ENCODE data around the gene MAGI1.

DNA sequence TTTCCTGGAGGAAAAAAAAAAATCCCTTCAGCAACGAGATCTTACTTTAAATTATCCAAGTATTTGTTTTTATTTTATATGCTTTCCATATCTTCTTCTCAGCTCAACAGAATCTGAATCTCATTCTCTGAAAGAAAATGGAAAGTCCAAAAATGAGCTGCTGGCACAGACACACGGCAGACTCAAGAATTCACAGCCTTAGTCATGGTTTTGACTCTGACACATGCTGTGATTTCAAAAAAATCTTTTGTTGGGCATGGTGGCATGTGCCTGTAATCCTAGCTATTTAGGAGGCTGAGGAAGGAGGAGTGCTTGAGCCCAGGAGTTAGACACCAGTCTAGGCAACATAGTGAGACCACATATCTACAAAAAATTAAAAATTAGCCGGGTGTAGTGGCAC, 565.0 kb downstream of the MAGI1 start:
- TF ChIP-seq POLR2A (IDR thresholded peaks at IDR 0.05) (no peak), POLR2AphosphoS5 (IDR thresholded peaks at IDR 0.05) (no peak)
- TF ChIP-seq, protein P1, sequence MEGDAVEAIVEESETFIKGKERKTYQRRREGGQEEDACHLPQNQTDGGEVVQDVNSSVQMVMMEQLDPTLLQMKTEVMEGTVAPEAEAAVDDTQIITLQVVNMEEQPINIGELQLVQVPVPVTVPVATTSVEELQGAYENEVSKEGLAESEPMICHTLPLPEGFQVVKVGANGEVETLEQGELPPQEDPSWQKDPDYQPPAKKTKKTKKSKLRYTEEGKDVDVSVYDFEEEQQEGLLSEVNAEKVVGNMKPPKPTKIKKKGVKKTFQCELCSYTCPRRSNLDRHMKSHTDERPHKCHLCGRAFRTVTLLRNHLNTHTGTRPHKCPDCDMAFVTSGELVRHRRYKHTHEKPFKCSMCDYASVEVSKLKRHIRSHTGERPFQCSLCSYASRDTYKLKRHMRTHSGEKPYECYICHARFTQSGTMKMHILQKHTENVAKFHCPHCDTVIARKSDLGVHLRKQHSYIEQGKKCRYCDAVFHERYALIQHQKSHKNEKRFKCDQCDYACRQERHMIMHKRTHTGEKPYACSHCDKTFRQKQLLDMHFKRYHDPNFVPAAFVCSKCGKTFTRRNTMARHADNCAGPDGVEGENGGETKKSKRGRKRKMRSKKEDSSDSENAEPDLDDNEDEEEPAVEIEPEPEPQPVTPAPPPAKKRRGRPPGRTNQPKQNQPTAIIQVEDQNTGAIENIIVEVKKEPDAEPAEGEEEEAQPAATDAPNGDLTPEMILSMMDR (IDR thresholded peaks at IDR 0.05): no peak
